H1 (cell line): ENCODE measurements around the gene CGN. TPM values are rescaled to one million over a fixed set of nuclear protein-coding genes. Genes with fewer than 3 reads are reported as not detected.

Source experiments
- CBX5 ChIP-seq: fragments of 300-800, 300-1000 bp; sonication (generic); IDR thresholded peaks from 2 replicates; pipeline ENCODE4 v1.7.1; 2016; ENCODE audit warnings: antibody characterized with exemption, low read length, low read depth
- CHD2 ChIP-seq: IDR thresholded peaks from 2 replicates; pipeline ENCODE4 v1.6.1; 2012; ENCODE audit warnings: low read length, improper control_type of control experiment
- EGR1 ChIP-seq: IDR thresholded peaks from 2 replicates; pipeline ENCODE4 v1.6.1; 2011; ENCODE audit warnings: low read depth, low read length, borderline replicate concordance
- EP300 ChIP-seq, 2 experiments: IDR thresholded peaks; 1 replicate in 1 of 2; 2 replicates in 1 of 2; pipeline ENCODE4 v1.6.1; 2011 to 2012; ENCODE audit warnings: low read depth in 2 of 2, low read length in 2 of 2, mild to moderate bottlenecking in 2 of 2, borderline replicate concordance in 1 of 2, inconsistent platforms in 1 of 2, moderate library complexity in 1 of 2
- GABPA ChIP-seq: IDR thresholded peaks from 2 replicates; pipeline ENCODE4 v1.6.1; 2011; ENCODE audit warnings: mild to moderate bottlenecking, low read length, moderate library complexity, borderline replicate concordance; ENCODE audit not compliant: insufficient read depth
- JUN ChIP-seq: IDR thresholded peaks from 2 replicates; pipeline ENCODE4 v1.6.1; 2011; ENCODE audit warnings: low read depth, mild to moderate bottlenecking, improper control_type of control experiment, low read length
- JUND ChIP-seq: IDR thresholded peaks from 2 replicates; pipeline ENCODE4 v1.6.1; 2011; ENCODE audit warnings: mild to moderate bottlenecking, improper control_type of control experiment, low read length
- MAFK ChIP-seq: IDR thresholded peaks from 2 replicates; pipeline ENCODE4 v1.6.1; 2012; ENCODE audit warnings: low read depth, mild to moderate bottlenecking, improper control_type of control experiment, low read length
- NANOG ChIP-seq: IDR thresholded peaks from 2 replicates; pipeline ENCODE4 v1.6.1; 2011; ENCODE audit warnings: low read length, low read depth, mild to moderate bottlenecking, inconsistent platforms; ENCODE audit not compliant: insufficient read depth, poor library complexity, severe bottlenecking
- POLR2AphosphoS5 ChIP-seq: IDR thresholded peaks from 2 replicates; pipeline ENCODE4 v1.6.1; 2011; ENCODE audit warnings: low read depth, low read length
- RAD21 ChIP-seq, 2 experiments: IDR thresholded peaks in 1 of 2; conservative IDR thresholded peaks in 1 of 2; 2 replicates each; pipeline ENCODE4 v1.6.1; 2011; ENCODE audit warnings: low read depth in 2 of 2, low read length in 2 of 2, improper control_type of control experiment in 1 of 2, inconsistent platforms in 1 of 2, mild to moderate bottlenecking in 1 of 2, moderate library complexity in 1 of 2
- RBBP5 ChIP-seq: IDR thresholded peaks from 2 replicates; pipeline ENCODE4 v1.7.1; 2012; ENCODE audit warnings: low read depth, mild to moderate bottlenecking, inconsistent platforms, low read length, moderate library complexity, borderline replicate concordance
- SIX5 ChIP-seq: IDR thresholded peaks from 2 replicates; pipeline ENCODE4 v1.6.1; 2011; ENCODE audit warnings: mild to moderate bottlenecking, low read depth, low read length
- SP1 ChIP-seq: IDR thresholded peaks from 2 replicates; pipeline ENCODE4 v1.6.1; 2011; ENCODE audit warnings: low read depth, low read length
- SRF ChIP-seq: IDR thresholded peaks from 2 replicates; pipeline ENCODE4 v1.6.1; 2011; ENCODE audit warnings: mild to moderate bottlenecking, low read depth, low read length, moderate library complexity
- TAF1 ChIP-seq: IDR thresholded peaks from 2 replicates; pipeline ENCODE4 v1.6.1; 2011; ENCODE audit warnings: mild to moderate bottlenecking, low read depth, low read length
- TCF12 ChIP-seq: IDR thresholded peaks from 2 replicates; pipeline ENCODE4 v1.6.1; 2011; ENCODE audit warnings: low read depth, mild to moderate bottlenecking, low read length
- polyA plus RNA-seq, 7 experiments: library from polyadenylated mRNA; depleted of rRNA in 3 of 7; stranded (reverse) in 5 of 7; unstranded in 2 of 7; fragments of >200 nt in 5 of 7; fragments of 200-250 nt in 2 of 7; gene quantifications; 1 replicate in 5 of 7; 2 replicates in 1 of 7; 4 replicates in 1 of 7; pipeline versions ENCODE4 v1.2.1 to v1.2.3, GENCODE V29; 2011 to 2013; ENCODE audit warnings: missing spikeins in 2 of 7, mixed read lengths in 2 of 7
- total RNA-seq: library from RNA; stranded (reverse); fragmentation: NEBNext Ultra II Directional; extraction: Animal tissue kit (Norgen Biotek cat#: 25700); gene quantifications from 2 replicates; pipeline ENCODE4 v1.2.1, GENCODE V29; 2021
- TF ChIP-seq, protein P1 (sequence below): IDR thresholded peaks from 2 replicates; pipeline ENCODE4 v1.6.1; 2011; ENCODE audit warnings: low read length, improper control_type of control experiment
- TF ChIP-seq, protein P2 (sequence below): IDR thresholded peaks from 2 replicates; pipeline ENCODE4 v1.6.1; 2012; ENCODE audit warnings: inconsistent platforms

The CGN gene
- total and polyA plus RNA-seq, 2 of the 8 experiments (the other 6 are each of a cell fraction or from before 2014, with no cell fraction given): 15.9 to 52.7 TPM

DNA sequence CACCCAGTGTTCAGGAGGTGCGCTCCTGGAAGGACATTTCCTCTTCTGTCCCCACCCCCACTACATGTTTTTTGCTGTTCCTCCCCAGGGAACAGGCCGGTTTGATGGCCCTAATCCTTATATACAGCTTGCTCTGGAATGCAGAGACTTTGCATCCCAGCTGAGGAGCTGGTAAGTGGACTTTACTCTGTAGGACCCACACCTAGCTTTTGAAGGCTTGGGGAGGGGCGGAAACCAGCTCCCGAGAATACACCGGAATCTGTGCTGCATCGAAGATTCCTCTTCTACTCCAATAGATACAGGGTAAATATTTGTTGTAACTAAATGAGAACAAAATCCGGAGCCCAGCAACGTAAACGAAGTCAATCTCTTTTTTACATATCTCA lies 1.2 kb upstream of the CGN start (continued):
- TF ChIP-seq, protein P1, sequence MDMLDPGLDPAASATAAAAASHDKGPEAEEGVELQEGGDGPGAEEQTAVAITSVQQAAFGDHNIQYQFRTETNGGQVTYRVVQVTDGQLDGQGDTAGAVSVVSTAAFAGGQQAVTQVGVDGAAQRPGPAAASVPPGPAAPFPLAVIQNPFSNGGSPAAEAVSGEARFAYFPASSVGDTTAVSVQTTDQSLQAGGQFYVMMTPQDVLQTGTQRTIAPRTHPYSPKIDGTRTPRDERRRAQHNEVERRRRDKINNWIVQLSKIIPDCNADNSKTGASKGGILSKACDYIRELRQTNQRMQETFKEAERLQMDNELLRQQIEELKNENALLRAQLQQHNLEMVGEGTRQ: no peak
- TF ChIP-seq SRF: no peak
- no peak for TF ChIP-seq EP300 (IDR thresholded peaks at IDR 0.05; ENCODE audit: borderline replicate concordance in 1 of 2, low read depth in 2 of 2, low read length in 2 of 2)
- TF ChIP-seq GABPA: no peak
- peak; percentile 79 for TF ChIP-seq SP1
- TF ChIP-seq TCF12: peak; percentile 29; the same call in 1 of the 2 replicates
- TF ChIP-seq NANOG: peak; percentile 47
- TF ChIP-seq, protein P2, sequence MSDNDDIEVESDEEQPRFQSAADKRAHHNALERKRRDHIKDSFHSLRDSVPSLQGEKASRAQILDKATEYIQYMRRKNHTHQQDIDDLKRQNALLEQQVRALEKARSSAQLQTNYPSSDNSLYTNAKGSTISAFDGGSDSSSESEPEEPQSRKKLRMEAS: no peak
- 0 out of 2 replicates have a peak, but pooled peaks have one; percentile 5 for TF ChIP-seq RBBP5
- TF ChIP-seq POLR2AphosphoS5: peak; percentile 27; the same call in 1 of the 2 replicates
- TF ChIP-seq CBX5: no peak
- TF ChIP-seq TAF1: peak; percentile 70
- TF ChIP-seq EGR1: no peak
- TF ChIP-seq MAFK: no peak
- no peak for TF ChIP-seq JUND
- no peak for TF ChIP-seq SIX5
- TF ChIP-seq CHD2: 0 out of 2 replicates have a peak, but pooled peaks have one; percentile 13
- no peak for TF ChIP-seq JUN
- 0 out of 4 replicates have a peak, but pooled peaks of 1 of the 2 experiments have one; percentile 1 for TF ChIP-seq RAD21 (IDR thresholded peaks at IDR 0.05 in 1 of 2, conservative IDR thresholded peaks at IDR 0.05 in 1 of 2; ENCODE audit: low read depth in 2 of 2, low read length in 2 of 2)
